OCI-LY3 (cell line): ENCODE measurements around the gene RSPH9.

Experiments used
- H2AFZ ChIP-seq: fragments of 200-600, 300-600 bp; shearing (Covaris generic); 2 replicates; pipeline ENCODE4 v1.6.0; 2014; ENCODE audit warnings: antibody characterized with exemption, low read depth, low read length
- H3K27ac ChIP-seq: fragments of 200-600, 300-600 bp; sonication (generic); 2 replicates; pipeline ENCODE4 v1.5.1; 2014; ENCODE audit warnings: mild to moderate bottlenecking, low read length, moderate library complexity, mixed read lengths
- H3K27me3 ChIP-seq: fragments of 200-600, 300-600 bp; sonication (generic); 2 replicates; pipeline ENCODE4 v1.6.1; 2014; ENCODE audit warnings: low read depth, low read length, mixed read lengths
- H3K36me3 ChIP-seq: fragments of 200-600, 300-600 bp; sonication (generic); replicated peaks from 2 replicates; pipeline ENCODE3; 2014; ENCODE audit warnings: low read depth, low read length, mixed read lengths
- H3K4me1 ChIP-seq: fragments of 300-600, 200-600 bp; sonication (generic); 2 replicates; pipeline ENCODE4 v1.6.1; 2014; ENCODE audit warnings: low read length, mixed read lengths
- H3K4me2 ChIP-seq: fragments of 200-600, 300-600 bp; sonication (generic); 2 replicates; pipeline ENCODE4 v1.6.1; 2014; ENCODE audit warnings: low read length, mixed read lengths
- H3K4me3 ChIP-seq: fragments of 300-600, 200-600 bp; sonication (generic); 2 replicates; pipeline ENCODE4 v1.5.1; 2014; ENCODE audit warnings: antibody characterized with exemption, mild to moderate bottlenecking, low read length, moderate library complexity
- H3K79me2 ChIP-seq: fragments of 300-600, 200-600 bp; shearing (Covaris generic); 2 replicates; pipeline ENCODE4 v1.6.1; 2014; ENCODE audit warnings: mild to moderate bottlenecking, low read length, mixed read lengths
- H3K9ac ChIP-seq: fragments of 300-600, 200-600 bp; shearing (Covaris generic); 2 replicates; pipeline ENCODE4 v1.6.0; 2014; ENCODE audit warnings: mild to moderate bottlenecking, low read length, moderate library complexity
- H3K9me3 ChIP-seq: fragments of 200-600, 300-600 bp; shearing (Covaris generic); 2 replicates; pipeline ENCODE4 v1.6.1; 2014; ENCODE audit warnings: low read length, mixed read lengths; ENCODE audit not compliant: insufficient read depth
- H4K20me1 ChIP-seq: fragments of 200-600, 300-600 bp; sonication (generic); 2 replicates; pipeline ENCODE4 v1.6.1; 2016; ENCODE audit warnings: low read length, mixed read lengths; ENCODE audit not compliant: insufficient read depth
- EZH2phosphoT487 ChIP-seq: fragments of 200-600 bp; shearing (Covaris generic); IDR thresholded peaks from 2 replicates; pipeline ENCODE4 v1.6.1; 2018; ENCODE audit warnings: antibody characterized with exemption, mixed run types, low read depth
- TF ChIP-seq, protein P1 (sequence below): fragments of 200-600, 300-600 bp; sonication (generic); IDR thresholded peaks from 2 replicates; pipeline ENCODE4 v1.5.1; 2014; ENCODE audit warnings: antibody characterized with exemption, low read length, low read depth

The RSPH9 gene

DNA sequence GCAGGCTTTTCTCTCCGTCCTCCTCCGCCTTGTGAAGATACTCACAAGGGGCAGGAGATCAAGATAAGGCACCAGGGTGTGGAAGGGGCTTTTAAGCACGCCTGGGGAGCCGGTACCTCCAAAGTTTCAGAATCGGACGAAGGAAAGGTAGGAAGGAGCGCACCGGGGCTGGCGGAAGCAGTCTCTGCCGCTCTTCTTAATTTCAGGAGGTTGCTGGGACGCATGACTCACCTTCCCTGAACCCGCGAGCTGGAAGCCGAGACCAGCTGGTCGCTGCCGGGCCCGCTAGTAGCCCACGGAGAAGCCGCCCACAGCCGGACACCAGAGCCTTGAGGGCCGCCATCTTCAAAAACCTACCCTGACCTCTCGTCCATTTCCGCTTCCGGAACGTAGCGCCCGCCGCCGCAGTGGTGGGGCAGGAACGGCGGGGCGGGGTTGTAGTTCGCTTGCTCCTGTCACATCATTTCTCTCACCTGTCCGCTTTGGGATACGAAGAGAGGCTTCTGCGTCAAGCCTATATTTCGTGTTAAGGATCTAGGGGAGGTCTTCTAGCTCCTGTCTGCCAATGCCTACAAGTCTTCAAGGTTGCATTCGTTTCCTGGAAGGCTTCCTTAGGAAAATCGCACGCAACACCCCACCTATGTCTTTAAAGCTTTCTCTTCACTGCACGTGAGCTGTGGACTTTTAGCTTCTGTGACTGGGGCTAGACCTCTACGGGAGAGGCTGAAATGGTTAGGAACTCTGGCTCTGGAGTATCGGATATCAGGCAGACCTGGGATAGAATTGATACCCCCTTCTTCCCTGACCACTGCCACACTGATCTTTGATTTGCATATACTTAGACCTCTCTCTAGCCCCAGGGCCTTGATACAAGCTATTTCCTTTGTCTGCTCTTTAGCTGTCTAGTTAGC lies 42.9 kb downstream of the RSPH9 start, which contains the start of gene MRPS18A:
TSS of gene MRPS18A (minus strand) at position 355 of the 911 bp plus-strand sequence. CDS start at position 343, 12 bp downstream.
- peak within 1 kb of the TSS; percentile 90 for H3K9ac ChIP-seq
- H3K36me3 ChIP-seq = peaks cover 6% of the 10 kb centered on the region
- no peaks in the 10 kb centered on the region for H3K9me3 ChIP-seq
- peak within 1 kb of the TSS; percentile 46 for H3K27ac ChIP-seq
- peak within 1 kb of the TSS; percentile 98 for H2AFZ ChIP-seq
- TF ChIP-seq EZH2phosphoT487 = no peak
- TF ChIP-seq, protein P1, sequence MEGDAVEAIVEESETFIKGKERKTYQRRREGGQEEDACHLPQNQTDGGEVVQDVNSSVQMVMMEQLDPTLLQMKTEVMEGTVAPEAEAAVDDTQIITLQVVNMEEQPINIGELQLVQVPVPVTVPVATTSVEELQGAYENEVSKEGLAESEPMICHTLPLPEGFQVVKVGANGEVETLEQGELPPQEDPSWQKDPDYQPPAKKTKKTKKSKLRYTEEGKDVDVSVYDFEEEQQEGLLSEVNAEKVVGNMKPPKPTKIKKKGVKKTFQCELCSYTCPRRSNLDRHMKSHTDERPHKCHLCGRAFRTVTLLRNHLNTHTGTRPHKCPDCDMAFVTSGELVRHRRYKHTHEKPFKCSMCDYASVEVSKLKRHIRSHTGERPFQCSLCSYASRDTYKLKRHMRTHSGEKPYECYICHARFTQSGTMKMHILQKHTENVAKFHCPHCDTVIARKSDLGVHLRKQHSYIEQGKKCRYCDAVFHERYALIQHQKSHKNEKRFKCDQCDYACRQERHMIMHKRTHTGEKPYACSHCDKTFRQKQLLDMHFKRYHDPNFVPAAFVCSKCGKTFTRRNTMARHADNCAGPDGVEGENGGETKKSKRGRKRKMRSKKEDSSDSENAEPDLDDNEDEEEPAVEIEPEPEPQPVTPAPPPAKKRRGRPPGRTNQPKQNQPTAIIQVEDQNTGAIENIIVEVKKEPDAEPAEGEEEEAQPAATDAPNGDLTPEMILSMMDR = no peak
- peaks cover 53% of the 10 kb centered on the region for H3K79me2 ChIP-seq
- H3K27me3 ChIP-seq = 0 out of 2 replicates have a peak, but pooled peaks cover 4% of the 10 kb centered on the region
- peaks cover 36% of the 10 kb centered on the region for H4K20me1 ChIP-seq
- H3K4me2 ChIP-seq = peak within 1 kb of the TSS; percentile 84
- H3K4me1 ChIP-seq = peaks cover 57% of the 10 kb centered on the region
- H3K4me3 ChIP-seq = peak within 1 kb of the TSS; percentile 95

DNA sequence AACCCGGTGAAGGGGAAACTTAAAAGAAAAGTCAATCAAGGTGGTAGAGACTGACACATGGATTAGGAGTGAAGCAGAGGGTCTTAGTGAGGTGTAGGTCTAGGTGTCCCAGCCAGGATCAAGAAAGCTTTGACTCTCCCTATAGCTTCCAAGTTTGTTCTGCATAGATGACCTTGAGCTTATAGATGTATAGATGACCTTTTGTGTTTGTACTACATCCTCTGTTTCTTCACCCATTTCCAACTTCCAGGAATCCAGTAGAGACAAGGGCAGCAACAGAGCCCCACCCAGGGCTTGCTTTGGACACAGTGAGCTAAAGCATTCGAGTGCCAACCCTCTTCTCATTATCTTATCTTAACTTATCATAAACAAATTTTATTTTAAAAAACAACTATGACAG lies 44.6 kb downstream of the RSPH9 start:
- H3K79me2 ChIP-seq = peaks cover 36% of the 10 kb centered on the region
- TF ChIP-seq EZH2phosphoT487 = no peak
- TF ChIP-seq, protein P1 = no peak
- H3K4me3 ChIP-seq = no peak overlapping the region
- no peak overlapping the region for H3K4me2 ChIP-seq
- H3K9me3 ChIP-seq = no peaks in the 10 kb centered on the region
- H4K20me1 ChIP-seq = peaks cover 19% of the 10 kb centered on the region
- no peak overlapping the region for H2AFZ ChIP-seq
- H3K9ac ChIP-seq = no peak overlapping the region
- H3K27ac ChIP-seq = no peak overlapping the region
- H3K27me3 ChIP-seq = 0 out of 2 replicates have a peak, but pooled peaks cover 4% of the 10 kb centered on the region
- peaks cover 40% of the 10 kb centered on the region for H3K4me1 ChIP-seq
- no peaks in the 10 kb centered on the region for H3K36me3 ChIP-seq

DNA sequence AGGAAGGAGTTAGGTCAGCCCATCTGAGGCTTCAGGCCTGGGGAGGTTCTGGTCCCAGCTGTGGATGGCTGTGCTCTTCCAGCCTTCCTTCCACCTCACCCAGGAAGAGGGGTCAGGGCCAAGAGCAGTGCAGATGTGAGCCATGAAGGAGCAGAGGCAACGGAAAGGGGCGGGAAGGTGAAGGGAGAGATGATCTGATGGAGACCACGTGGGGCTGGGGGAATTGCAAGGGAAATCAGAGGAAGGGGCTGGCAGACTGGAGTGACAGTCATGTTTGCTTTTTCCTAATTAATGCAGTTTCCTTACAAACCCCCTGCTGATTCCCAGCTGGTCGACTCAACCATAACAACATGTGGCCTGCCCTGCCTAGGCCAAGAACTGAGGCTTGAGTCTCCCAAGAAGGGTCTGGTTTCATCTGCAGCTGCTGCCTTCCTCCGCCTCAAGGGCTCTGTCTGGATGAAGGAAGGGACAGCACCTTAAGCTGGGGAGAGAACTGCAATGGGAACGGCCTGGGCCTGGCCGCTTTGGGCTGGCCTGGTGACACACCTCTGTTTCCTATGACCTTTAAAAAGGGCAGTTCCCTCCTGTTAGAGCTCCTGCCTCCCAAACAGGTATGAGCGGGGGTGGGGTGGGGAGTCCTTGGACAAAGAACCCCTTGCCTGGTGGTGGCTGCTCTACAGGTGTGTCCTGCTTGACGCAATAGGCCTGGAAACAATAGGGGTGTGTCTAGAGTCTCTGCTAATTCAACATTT lies 50.6 kb downstream of the RSPH9 start:
- H3K36me3 ChIP-seq = no peaks in the 10 kb centered on the region
- H3K27me3 ChIP-seq = peaks cover 28% of the 10 kb centered on the region
- H4K20me1 ChIP-seq = no peaks in the 10 kb centered on the region
- H3K4me3 ChIP-seq = no peak overlapping the region
- no peaks in the 10 kb centered on the region for H3K79me2 ChIP-seq
- no peaks in the 10 kb centered on the region for H3K9me3 ChIP-seq
- no peak overlapping the region for H3K4me2 ChIP-seq
- no peak overlapping the region for H3K27ac ChIP-seq
- no peak overlapping the region for H3K9ac ChIP-seq
- TF ChIP-seq, protein P1 = no peak
- TF ChIP-seq EZH2phosphoT487 = no peak
- peaks cover 17% of the 10 kb centered on the region for H3K4me1 ChIP-seq
- H2AFZ ChIP-seq = no peak overlapping the region

DNA sequence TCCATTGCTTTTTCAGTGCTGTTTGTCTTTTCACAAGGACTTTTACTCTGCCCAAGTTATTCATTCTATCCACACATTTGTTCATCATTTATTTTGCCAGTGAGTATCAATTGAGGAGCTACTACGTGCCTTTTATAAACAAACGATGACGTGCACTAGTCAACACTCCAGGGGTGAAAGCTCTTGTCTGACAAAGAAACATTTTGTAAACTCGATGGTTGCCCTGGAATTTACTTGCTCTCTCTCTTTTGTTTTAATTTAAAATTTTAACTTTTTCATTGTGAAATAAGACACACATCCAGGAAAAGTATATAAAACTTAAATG lies 51.1 kb downstream of the RSPH9 start:
- Histone ChIP-seq H3K9me3 (no peaks in the 10 kb centered on the region), H3K9ac (no peak overlapping the region), H3K36me3 (no peaks in the 10 kb centered on the region), H4K20me1 (no peaks in the 10 kb centered on the region), H3K4me1 (peaks cover 16% of the 10 kb centered on the region), H3K4me3 (no peak overlapping the region), H3K27me3 (peaks cover 28% of the 10 kb centered on the region), H3K4me2 (no peak overlapping the region), H2AFZ (no peak overlapping the region), H3K27ac (no peak overlapping the region), H3K79me2 (no peaks in the 10 kb centered on the region)
- TF ChIP-seq, protein P1 = no peak
- no peak for TF ChIP-seq EZH2phosphoT487
